GM12891 (cell line): ENCODE data around the gene C1QTNF12.

Experiments
- POLR2A ChIP-seq: IDR thresholded peaks from 2 replicates; pipeline ENCODE4 v1.6.1; 2011; ENCODE audit warnings: low read depth, low read length, control low read depth
- POLR2AphosphoS5 ChIP-seq: IDR thresholded peaks from 2 replicates; pipeline ENCODE4 v1.6.1; 2011; ENCODE audit warnings: low read depth, low read length, control low read depth
- TAF1 ChIP-seq: IDR thresholded peaks from 2 replicates; pipeline ENCODE4 v1.6.1; 2011; ENCODE audit warnings: low read depth, low read length, control low read depth

GRCh38 chr1:1264868-1265272, 18.3 kb upstream of the C1QTNF12 start:
- TF ChIP-seq POLR2AphosphoS5 (no peak), TAF1 (no peak), POLR2A (no peak)
